Smooth muscle cell of trachea (primary cell): ENCODE results near the gene PLEKHM3. TPM values are rescaled to one million over a fixed set of nuclear protein-coding genes. Genes with fewer than 3 reads are reported as not detected.

ENCODE experiments used
- total RNA-seq: library from RNA; depleted of rRNA; stranded (reverse); fragments of >200 nt; gene quantifications from 2 replicates; pipeline ENCODE4 v1.2.1, GENCODE V29; 2014

Gene PLEKHM3
- 15.6 and 16.0 TPM in 2 replicates for total RNA-seq

GRCh38 chr2:208025037-208025813, at the start of gene PLEKHM3:
TSS of gene PLEKHM3 (minus strand) at chr2:208025527. CDS start at chr2:208001639, 23,888 bp downstream.

Other genes with a start within 250 kb of the PLEKHM3 start
- not detected in 2 replicates for gene CRYGD, start 99.0 kb upstream of the PLEKHM3 start, total RNA-seq
- not detected in 2 replicates for gene CRYGC, start 104.3 kb upstream of the PLEKHM3 start, total RNA-seq
- not detected in 2 replicates for gene CRYGB, start 120.6 kb upstream of the PLEKHM3 start, total RNA-seq
- gene CRYGA, start 138.1 kb upstream of the PLEKHM3 start, total RNA-seq: not detected in 2 replicates
- not detected in 2 replicates for gene C2orf80, start 164.5 kb upstream of the PLEKHM3 start, total RNA-seq
- 236 and 313 TPM in 2 replicates for gene IDH1, start 229.5 kb upstream of the PLEKHM3 start, total RNA-seq
- gene PIKFYVE, start 240.7 kb upstream of the PLEKHM3 start, total RNA-seq: 36.4 and 38.0 TPM in 2 replicates